ENCODE measurements around the gene NTSR2.

The NTSR2 gene

GRCh38 chr2:11613297-11613696 lies 56.7 kb downstream of the NTSR2 start:
- H3K4ac ChIP-seq (ENCODE audit: low read length) = no peak overlapping the region
- no peak overlapping the region for H3K18ac ChIP-seq (ENCODE audit: low read length)
- no peak for DNase-seq (ENCODE audit: low spot score)
- H3K27ac ChIP-seq (replicated peaks; ENCODE audit: low read length) = no peak overlapping the region
- H2BK15ac ChIP-seq (ENCODE audit: low read length) = no peak overlapping the region
- no peaks in the 10 kb centered on the region for H3K27me3 ChIP-seq (ENCODE audit: control insufficient read depth in 3 of 3, insufficient read depth in 3 of 3, low read depth in 1 of 3, low read length in 3 of 3)
- no peaks in the 10 kb centered on the region for H3K9me3 ChIP-seq (replicated peaks in 1 of 2; ENCODE audit: control insufficient read depth in 2 of 2, insufficient read depth in 1 of 2, low read depth in 1 of 2, low read length in 2 of 2)
- H3K4me3 ChIP-seq (ENCODE audit: low read length in 2 of 2) = no peak overlapping the region
- H2BK120ac ChIP-seq (ENCODE audit: low read depth, low read length) = no peak overlapping the region
- no peak overlapping the region for H2AK5ac ChIP-seq (ENCODE audit: low read depth, low read length)
- H3K4me2 ChIP-seq (ENCODE audit: insufficient read depth, low read length, poor library complexity, severe bottlenecking) = no peak overlapping the region
- H3K14ac ChIP-seq (ENCODE audit: low read length) = no peak overlapping the region
- H3K4me1 ChIP-seq (ENCODE audit: control insufficient read depth in 2 of 2, insufficient read depth in 1 of 2, low read depth in 1 of 2, low read length in 2 of 2) = no peaks in the 10 kb centered on the region
- WGBS, 2 donors (ENCODE audit: extremely low coverage in 2 of 2, insufficient read length in 2 of 2, insufficient replicate concordance in 1 of 2) = no CpG with 5 or more reads among the region's 5 CpGs
- no peak overlapping the region for H2BK5ac ChIP-seq (ENCODE audit: low read length)
- peaks cover 2% of the 10 kb centered on the region for H3K79me1 ChIP-seq (ENCODE audit: low read depth, low read length)
- H2BK12ac ChIP-seq (ENCODE audit: low read length) = no peak overlapping the region
- H3K36me3 ChIP-seq (replicated peaks in 1 of 2; ENCODE audit: control insufficient read depth in 2 of 2, insufficient read depth in 2 of 2, low read length in 2 of 2) = peaks cover 40 to 99% of the 10 kb centered on the region in 2 donors
- no peak overlapping the region for H3K23ac ChIP-seq (ENCODE audit: low read depth, low read length, poor library complexity)
- no peak overlapping the region for H4K8ac ChIP-seq (ENCODE audit: low read depth, low read length)
- no peak overlapping the region for H3K9ac ChIP-seq (ENCODE audit: low read depth, low read length, poor library complexity)
- no peak overlapping the region for H2AFZ ChIP-seq (ENCODE audit: low read length)
- no peak overlapping the region for H4K91ac ChIP-seq (ENCODE audit: low read depth, low read length, poor library complexity)

GRCh38 chr2:11612553-11613215 lies 57.3 kb downstream of the NTSR2 start:
- no peak overlapping the region for H2BK15ac ChIP-seq (ENCODE audit: low read length)
- H3K4ac ChIP-seq (ENCODE audit: low read length) = no peak overlapping the region
- H3K4me1 ChIP-seq (ENCODE audit: control insufficient read depth in 2 of 2, insufficient read depth in 1 of 2, low read depth in 1 of 2, low read length in 2 of 2) = no peaks in the 10 kb centered on the region
- no peak overlapping the region for H2AK5ac ChIP-seq (ENCODE audit: low read depth, low read length)
- H3K4me3 ChIP-seq (ENCODE audit: low read length in 2 of 2) = no peak overlapping the region
- peaks cover 42 to 99% of the 10 kb centered on the region in 2 donors for H3K36me3 ChIP-seq (replicated peaks in 1 of 2; ENCODE audit: control insufficient read depth in 2 of 2, insufficient read depth in 2 of 2, low read length in 2 of 2)
- peak overlapping the region; percentile 67 for H3K23ac ChIP-seq (ENCODE audit: low read depth, low read length, poor library complexity)
- no peak overlapping the region for H4K8ac ChIP-seq (ENCODE audit: low read depth, low read length)
- H2BK5ac ChIP-seq (ENCODE audit: low read length) = no peak overlapping the region
- no CpG with 5 or more reads among the region's 20 CpGs for WGBS, 2 donors (ENCODE audit: extremely low coverage in 2 of 2, insufficient read length in 2 of 2, insufficient replicate concordance in 1 of 2)
- H3K18ac ChIP-seq (ENCODE audit: low read length) = no peak overlapping the region
- no peak overlapping the region for H2BK12ac ChIP-seq (ENCODE audit: low read length)
- H3K4me2 ChIP-seq (ENCODE audit: insufficient read depth, low read length, poor library complexity, severe bottlenecking) = no peak overlapping the region
- H3K27me3 ChIP-seq (ENCODE audit: control insufficient read depth in 3 of 3, insufficient read depth in 3 of 3, low read depth in 1 of 3, low read length in 3 of 3) = no peaks in the 10 kb centered on the region
- H3K27ac ChIP-seq (replicated peaks; ENCODE audit: low read length) = no peak overlapping the region
- H3K9ac ChIP-seq (ENCODE audit: low read depth, low read length, poor library complexity) = peak overlapping the region; percentile 14
- no peaks in the 10 kb centered on the region for H3K9me3 ChIP-seq (replicated peaks in 1 of 2; ENCODE audit: control insufficient read depth in 2 of 2, insufficient read depth in 1 of 2, low read depth in 1 of 2, low read length in 2 of 2)
- no peak overlapping the region for H2AFZ ChIP-seq (ENCODE audit: low read length)
- no peak overlapping the region for H2BK120ac ChIP-seq (ENCODE audit: low read depth, low read length)
- no peak for DNase-seq (ENCODE audit: low spot score)
- peaks cover 2% of the 10 kb centered on the region for H3K79me1 ChIP-seq (ENCODE audit: low read depth, low read length)
- no peak overlapping the region for H4K91ac ChIP-seq (ENCODE audit: low read depth, low read length, poor library complexity)
- no peak overlapping the region for H3K14ac ChIP-seq (ENCODE audit: low read length)

GRCh38 chr2:11611251-11611650 lies 58.7 kb downstream of the NTSR2 start:
- Histone ChIP-seq H3K4me2 (ENCODE audit: insufficient read depth, low read length, poor library complexity, severe bottlenecking) (no peak overlapping the region), H3K14ac (ENCODE audit: low read length) (no peak overlapping the region), H3K4me3 (ENCODE audit: low read length in 2 of 2) (no peak overlapping the region), H3K4ac (ENCODE audit: low read length) (no peak overlapping the region), H2BK120ac (ENCODE audit: low read depth, low read length) (no peak overlapping the region), H2AK5ac (ENCODE audit: low read depth, low read length) (no peak overlapping the region), H4K8ac (ENCODE audit: low read depth, low read length) (no peak overlapping the region), H3K27me3 (ENCODE audit: control insufficient read depth in 3 of 3, insufficient read depth in 3 of 3, low read depth in 1 of 3, low read length in 3 of 3) (no peaks in the 10 kb centered on the region), H3K27ac (replicated peaks; ENCODE audit: low read length) (no peak overlapping the region), H2AFZ (ENCODE audit: low read length) (no peak overlapping the region), H3K79me1 (ENCODE audit: low read depth, low read length) (peaks cover 2% of the 10 kb centered on the region), H3K9me3 (replicated peaks in 1 of 2; ENCODE audit: control insufficient read depth in 2 of 2, insufficient read depth in 1 of 2, low read depth in 1 of 2, low read length in 2 of 2) (no peaks in the 10 kb centered on the region), H3K18ac (ENCODE audit: low read length) (no peak overlapping the region), H3K23ac (ENCODE audit: low read depth, low read length, poor library complexity) (no peak overlapping the region), H2BK15ac (ENCODE audit: low read length) (no peak overlapping the region), H3K36me3 (replicated peaks in 1 of 2; ENCODE audit: control insufficient read depth in 2 of 2, insufficient read depth in 2 of 2, low read length in 2 of 2) (peaks cover 34 to 97% of the 10 kb centered on the region in 2 donors), H3K9ac (ENCODE audit: low read depth, low read length, poor library complexity) (no peak overlapping the region), H2BK12ac (ENCODE audit: low read length) (no peak overlapping the region), H3K4me1 (ENCODE audit: control insufficient read depth in 2 of 2, insufficient read depth in 1 of 2, low read depth in 1 of 2, low read length in 2 of 2) (no peaks in the 10 kb centered on the region), H4K91ac (ENCODE audit: low read depth, low read length, poor library complexity) (no peak overlapping the region), H2BK5ac (ENCODE audit: low read length) (no peak overlapping the region)
- WGBS, 2 donors (ENCODE audit: extremely low coverage in 2 of 2, insufficient read length in 2 of 2, insufficient replicate concordance in 1 of 2) = no CpG with 5 or more reads among the region's 5 CpGs
- no peak for DNase-seq (ENCODE audit: low spot score)

- H2BK120ac ChIP-seq (ENCODE audit: low read depth, low read length) = no peak overlapping the region
- H3K27me3 ChIP-seq (ENCODE audit: control insufficient read depth in 3 of 3, insufficient read depth in 3 of 3, low read depth in 1 of 3, low read length in 3 of 3) = no peaks in the 10 kb centered on the region
- WGBS, 2 donors (ENCODE audit: extremely low coverage in 2 of 2, insufficient read length in 2 of 2, insufficient replicate concordance in 1 of 2) = no CpG with 5 or more reads among the region's 38 CpGs
- peak overlapping the region; percentile 66 for H3K23ac ChIP-seq (ENCODE audit: low read depth, low read length, poor library complexity)
- peak overlapping the region; percentile 21 for H3K18ac ChIP-seq (ENCODE audit: low read length)
- H3K9ac ChIP-seq (ENCODE audit: low read depth, low read length, poor library complexity) = no peak overlapping the region
- no peak overlapping the region for H2BK12ac ChIP-seq (ENCODE audit: low read length)
- H3K4me2 ChIP-seq (ENCODE audit: insufficient read depth, low read length, poor library complexity, severe bottlenecking) = no peak overlapping the region
- H2AK5ac ChIP-seq (ENCODE audit: low read depth, low read length) = no peak overlapping the region
- H2BK15ac ChIP-seq (ENCODE audit: low read length) = no peak overlapping the region
- H3K36me3 ChIP-seq (replicated peaks in 1 of 2; ENCODE audit: control insufficient read depth in 2 of 2, insufficient read depth in 2 of 2, low read length in 2 of 2) = peaks cover 31 to 97% of the 10 kb centered on the region in 2 donors
- no peak for DNase-seq (ENCODE audit: low spot score)
- no peaks in the 10 kb centered on the region for H3K4me1 ChIP-seq (ENCODE audit: control insufficient read depth in 2 of 2, insufficient read depth in 1 of 2, low read depth in 1 of 2, low read length in 2 of 2)
- no peak overlapping the region for H3K4ac ChIP-seq (ENCODE audit: low read length)
- no peak overlapping the region for H4K91ac ChIP-seq (ENCODE audit: low read depth, low read length, poor library complexity)
- peaks cover 2% of the 10 kb centered on the region for H3K79me1 ChIP-seq (ENCODE audit: low read depth, low read length)
- H2BK5ac ChIP-seq (ENCODE audit: low read length) = no peak overlapping the region
- H4K8ac ChIP-seq (ENCODE audit: low read depth, low read length) = no peak overlapping the region
- peaks cover 0 to 3% of the 10 kb centered on the region in 2 donors for H3K9me3 ChIP-seq (replicated peaks in 1 of 2; ENCODE audit: control insufficient read depth in 2 of 2, insufficient read depth in 1 of 2, low read depth in 1 of 2, low read length in 2 of 2)
- no peak overlapping the region for H3K4me3 ChIP-seq (ENCODE audit: low read length in 2 of 2)
- no peak overlapping the region for H3K14ac ChIP-seq (ENCODE audit: low read length)
- no peak overlapping the region for H2AFZ ChIP-seq (ENCODE audit: low read length)
- no peak overlapping the region for H3K27ac ChIP-seq (replicated peaks; ENCODE audit: low read length)
Observed at GRCh38 chr2:11610624-11611242, 59.3 kb downstream of the NTSR2 start.

All from neuronal stem cell (in vitro differentiated cells).